Inflammatory macrophage treated with lipopolysaccharide for 4 hours (primary cell): ENCODE measurements around the gene GRAP.
"Not testable (repeated sequence)": the region's sequence is repeated elsewhere in the genome, so short reads cannot be mapped to it uniquely, and the experiment has no call there.

Source experiments
- DNase-seq: peaks from one replicate; pipeline ENCODE4 v3.0.0-alpha.2; 2020

Gene GRAP

DNA sequence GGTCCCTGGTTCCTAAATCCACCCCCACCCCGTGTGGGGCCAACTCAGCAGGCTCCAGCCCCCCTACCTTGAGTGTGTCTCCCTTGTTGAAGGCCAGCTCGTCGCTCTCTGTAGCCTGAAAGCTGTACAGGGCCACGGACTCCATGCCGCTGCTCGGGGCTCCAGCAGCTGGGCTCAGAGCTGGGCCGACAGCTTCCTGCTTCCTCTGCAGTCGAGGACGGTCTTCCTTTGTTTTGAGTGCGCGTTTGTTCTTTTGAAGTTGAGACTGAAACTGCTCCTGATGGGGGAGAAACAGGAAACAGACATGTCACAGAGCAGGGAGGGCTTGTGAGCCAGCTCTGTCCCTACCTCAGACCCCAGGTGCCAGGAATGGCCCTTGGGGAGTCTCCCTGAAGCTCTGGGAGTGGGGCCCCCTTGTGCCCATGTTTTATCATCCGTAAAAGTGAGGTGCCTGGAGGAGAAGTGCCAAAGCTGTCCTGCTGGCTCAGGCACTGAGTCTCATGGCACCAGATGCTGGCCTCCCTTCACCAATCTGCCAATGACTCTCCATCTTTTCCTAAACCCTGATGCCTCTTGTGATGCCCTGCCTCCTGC lies at the start of gene GRAP:
GRAP (minus strand) TSS at position 176 of the 594 bp plus-strand sequence; CDS start at position 145, 31 bp downstream.
- DNase-seq = not testable (repeated sequence)

DNA sequence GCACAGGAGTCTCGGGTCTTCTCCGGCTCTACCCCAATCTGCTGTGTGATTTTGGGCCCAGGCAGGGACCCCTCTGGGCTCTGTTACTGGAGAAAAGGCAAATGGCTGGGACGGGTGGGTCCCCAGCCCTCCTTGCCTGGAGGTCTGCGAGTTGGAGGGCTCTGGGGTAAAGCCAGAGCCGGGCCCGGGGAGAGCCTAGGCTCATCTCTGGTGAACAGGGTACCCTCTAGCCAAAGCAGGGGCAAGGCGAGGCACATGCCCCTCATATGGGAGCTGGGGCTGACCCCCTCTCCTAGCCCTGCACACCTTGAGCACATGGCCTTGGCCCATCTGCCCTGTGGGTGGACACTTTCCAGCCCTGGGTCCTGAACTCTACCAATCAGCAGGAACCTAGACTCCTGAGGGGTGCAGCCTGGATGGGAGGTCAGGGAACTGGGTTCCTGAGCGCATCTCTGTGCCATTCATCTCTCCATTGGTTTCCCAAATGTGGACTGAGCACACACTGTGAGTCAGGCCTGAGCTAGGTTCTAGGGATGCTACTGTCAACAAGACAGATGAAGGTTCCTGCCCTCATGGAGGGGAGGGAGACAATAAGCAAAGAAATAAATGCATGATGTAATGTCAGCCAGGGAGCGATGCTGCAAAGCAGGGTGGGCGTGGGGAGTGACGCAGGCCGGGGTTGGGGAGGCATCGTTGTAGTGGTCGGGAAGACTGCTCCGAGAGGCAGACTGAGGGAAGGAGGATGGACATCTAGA lies 47.1 kb upstream of the GRAP start:
- DNase-seq = not testable (repeated sequence)

GRCh38 chr17:19092737-19093683 lies 46.3 kb upstream of the GRAP start:
- DNase-seq = not testable (repeated sequence)

DNA sequence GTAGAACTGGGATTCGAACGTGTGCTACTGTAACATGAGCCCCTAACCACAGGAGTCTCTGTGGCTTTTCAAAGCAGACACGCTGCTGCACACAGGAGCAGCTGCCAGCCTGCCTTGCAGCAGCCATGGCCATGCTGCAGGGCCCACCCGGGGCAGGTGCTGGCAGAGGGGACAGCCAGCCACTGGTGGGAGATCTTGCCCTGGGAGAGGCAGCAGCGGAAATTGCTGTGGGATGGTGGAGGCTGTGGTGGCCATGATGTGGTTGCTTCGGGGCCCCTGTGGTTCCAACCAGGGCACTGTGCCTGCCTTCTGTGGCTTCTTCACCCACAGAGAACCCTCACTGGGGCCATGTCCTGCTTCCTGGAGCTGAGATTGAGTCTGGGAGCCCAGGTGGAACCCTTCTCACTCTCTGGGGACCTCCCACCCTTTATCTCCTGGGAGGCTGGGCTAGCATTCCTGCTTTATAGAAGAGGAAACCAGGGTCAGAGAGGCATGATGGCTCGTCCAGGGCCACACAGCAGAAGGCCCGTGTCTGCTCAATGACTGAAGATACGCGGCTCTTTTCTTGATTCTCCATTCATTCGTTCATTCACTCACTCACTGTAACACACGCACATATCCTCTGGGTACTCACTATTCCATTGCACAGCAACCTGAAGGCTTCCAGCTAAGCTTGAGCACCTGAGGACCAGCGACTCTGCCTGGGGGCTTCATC lies 43.5 kb upstream of the GRAP start:
- not testable (repeated sequence) for DNase-seq

DNA sequence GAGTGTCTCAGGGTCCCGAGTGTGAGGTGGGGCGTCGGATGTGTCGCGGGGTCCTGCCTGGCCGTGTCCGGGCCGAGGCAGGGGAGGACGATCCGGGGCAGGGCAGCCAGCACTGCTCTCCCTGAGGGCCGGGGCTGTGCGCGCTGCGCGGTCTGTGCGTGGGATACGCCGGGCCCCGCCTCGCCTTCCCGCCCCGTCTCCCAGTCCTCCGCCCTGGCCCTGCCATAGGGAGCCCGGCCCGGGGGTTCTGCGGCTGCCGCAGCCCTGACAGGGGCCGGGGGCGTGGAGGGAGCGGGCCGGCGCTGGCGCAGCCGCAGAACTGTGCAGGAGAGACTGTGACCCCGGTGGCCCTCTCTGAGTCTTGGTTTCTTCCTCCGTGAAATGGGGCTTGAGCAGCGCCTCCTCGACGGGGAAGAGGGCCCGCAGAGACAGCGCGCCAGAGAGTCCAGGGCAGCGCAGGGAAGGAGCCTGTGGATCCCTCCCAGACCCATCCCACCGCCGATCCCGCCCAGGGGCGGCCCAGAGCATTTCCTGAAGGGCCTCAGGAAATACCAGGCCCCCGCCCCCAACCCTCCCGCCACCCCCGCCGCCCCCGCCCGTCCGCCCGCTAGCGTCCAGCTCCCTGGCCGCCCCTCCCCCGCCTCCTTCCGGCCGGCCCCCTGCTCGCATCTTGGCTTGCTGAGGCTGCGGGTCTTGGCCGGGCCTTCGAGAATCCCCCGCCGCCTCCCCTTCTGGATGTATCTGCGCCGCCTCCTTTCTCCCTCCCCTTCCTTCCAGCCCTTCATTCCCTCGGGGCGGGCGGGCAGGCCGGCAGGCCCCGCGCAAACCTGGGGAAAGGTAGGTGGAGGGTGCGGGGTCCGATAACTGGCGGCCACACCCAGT lies 42.3 kb upstream of the GRAP start:
- not testable (repeated sequence) for DNase-seq

- not testable (repeated sequence) for DNase-seq
These were observed 30.6 kb upstream of the GRAP start for GRCh38 chr17:19077386-19077785.

GRCh38 chr17:19076398-19077192 lies 29.8 kb upstream of the GRAP start:
- not testable (repeated sequence) for DNase-seq

DNA sequence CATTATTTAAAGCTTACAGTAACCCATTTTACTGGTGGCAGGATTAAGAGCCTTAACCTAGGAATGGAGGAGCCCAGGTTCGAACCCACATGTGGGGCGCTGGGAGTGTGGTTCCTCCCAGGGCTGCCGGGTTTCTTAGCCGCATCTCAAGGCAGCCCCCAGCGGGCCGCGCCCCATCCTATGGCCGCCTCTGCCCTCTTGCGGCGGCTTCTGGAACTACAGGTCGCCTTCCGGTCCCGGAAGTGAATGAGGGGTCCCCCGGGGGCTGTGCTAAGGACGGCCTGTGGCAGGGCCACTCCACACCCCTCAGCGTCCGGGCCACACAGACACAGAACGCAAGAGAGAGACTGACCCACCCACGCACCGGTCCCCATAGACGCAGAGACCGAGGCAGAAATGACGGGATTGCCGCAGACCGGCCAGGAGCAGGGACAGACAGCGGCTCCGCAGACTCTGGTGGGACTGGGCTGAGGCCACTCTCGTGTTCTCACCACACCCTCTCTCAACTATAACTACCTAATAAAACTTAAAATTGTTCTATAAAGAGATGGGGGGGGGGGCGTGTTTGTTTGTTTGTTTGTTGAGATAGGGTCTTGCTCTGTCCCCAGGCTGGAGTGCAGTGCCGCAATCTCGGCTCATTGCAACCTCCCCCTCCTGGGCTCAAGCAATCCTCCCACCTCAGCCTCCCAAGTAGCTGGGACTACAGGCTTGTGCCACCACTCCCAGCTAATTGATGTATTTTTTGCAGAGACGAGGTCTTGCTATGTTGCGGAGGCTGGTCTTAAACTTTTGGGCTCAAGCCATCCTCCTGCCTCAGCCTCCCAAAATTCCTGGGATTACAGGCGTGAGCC lies 23.8 kb upstream of the GRAP start:
- DNase-seq = not testable (repeated sequence)

GRCh38 chr17:19064378-19064777 lies 17.6 kb upstream of the GRAP start:
- DNase-seq = not testable (repeated sequence)

DNA sequence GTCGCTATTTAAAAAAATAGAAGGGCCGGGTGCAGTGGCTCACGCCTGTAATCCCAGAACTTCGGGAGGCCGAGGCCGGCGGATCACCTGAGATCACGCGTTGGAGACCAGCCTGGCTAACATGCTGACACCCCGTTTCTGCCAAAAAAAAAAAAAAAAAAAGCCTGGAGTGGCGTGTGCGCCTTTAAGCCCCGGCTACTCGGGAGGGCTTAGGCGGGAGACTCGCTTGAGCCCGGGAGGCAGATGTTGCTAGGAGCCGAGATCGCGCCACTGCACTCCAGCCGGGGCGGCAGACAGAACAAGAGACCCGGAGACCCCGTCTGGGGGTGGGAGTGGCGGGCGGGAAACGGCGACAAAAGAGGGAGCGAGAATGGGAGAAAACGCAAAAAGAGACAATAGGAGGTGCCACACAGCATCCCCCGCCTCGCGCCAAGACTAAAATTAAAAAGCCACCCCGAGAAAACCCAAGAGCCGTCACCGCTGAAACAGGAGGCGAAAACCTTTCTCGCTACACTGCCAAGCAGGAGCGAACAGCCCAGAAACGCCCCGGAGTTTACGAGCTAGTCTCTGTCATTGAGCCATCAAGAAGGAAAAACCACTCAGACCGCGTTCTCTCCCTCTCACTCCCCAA lies 16.7 kb upstream of the GRAP start:
- not testable (repeated sequence) for DNase-seq

DNA sequence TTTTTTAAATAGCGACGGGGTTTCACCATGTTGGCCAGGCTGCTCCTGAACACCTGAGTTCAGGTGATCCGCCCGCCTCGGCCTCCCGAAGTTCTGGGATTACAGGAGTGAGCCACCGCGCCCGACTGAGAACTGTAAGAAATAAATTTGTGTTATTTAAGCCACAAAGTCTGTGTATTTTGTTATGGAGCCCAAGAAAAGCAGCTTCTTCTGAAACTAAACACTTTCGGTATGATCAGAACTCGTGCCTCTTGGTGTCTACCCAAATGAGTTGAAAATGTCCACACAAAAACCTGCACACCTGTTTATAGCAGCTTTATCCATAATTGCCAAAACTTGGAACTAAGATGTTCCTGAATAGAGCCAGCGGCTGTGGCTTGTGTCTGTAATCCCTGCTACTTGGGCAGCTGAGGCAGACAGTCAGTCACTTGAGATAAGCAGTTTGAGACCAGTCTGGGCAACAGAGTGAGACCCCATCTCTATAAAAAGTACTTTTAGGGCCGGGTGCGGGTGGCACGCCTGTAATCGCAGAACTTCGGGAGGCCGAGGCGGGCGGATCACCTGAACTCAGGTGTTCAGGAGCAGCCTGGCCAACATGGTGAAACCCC lies 16.1 kb upstream of the GRAP start:
- not testable (repeated sequence) for DNase-seq

- DNase-seq = not testable (repeated sequence)
These were observed 15.4 kb upstream of the GRAP start for GRCh38 chr17:19062009-19062717.

- DNase-seq = not testable (repeated sequence)
These were observed 8.7 kb upstream of the GRAP start for GRCh38 chr17:19055447-19055846.

DNA sequence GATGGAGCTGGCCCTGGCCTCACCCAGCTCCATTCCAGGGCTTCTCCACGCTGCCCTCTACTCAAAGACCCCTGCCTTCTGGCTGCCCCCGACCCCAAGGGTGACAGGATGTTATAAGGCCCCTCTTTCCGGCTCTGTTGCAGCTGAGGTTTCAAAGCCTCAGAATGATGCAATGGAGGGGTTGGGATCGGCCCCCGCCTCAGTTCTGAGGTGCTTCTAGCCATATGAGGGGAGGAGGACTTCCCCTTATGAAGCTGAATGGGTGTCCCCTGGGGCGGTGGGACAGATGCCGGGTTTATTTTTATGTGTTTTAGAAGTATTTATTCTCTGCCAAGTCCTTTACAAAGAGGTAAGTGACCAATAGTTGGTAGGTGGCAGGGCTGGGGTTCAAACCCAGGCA lies 2.1 kb upstream of the GRAP start:
- DNase-seq = not testable (repeated sequence)

- not testable (repeated sequence) for DNase-seq
These were observed 753 bp upstream of the GRAP start for GRCh38 chr17:19047510-19047909.

- DNase-seq = not testable (repeated sequence)
These were observed 2.1 kb downstream of the GRAP start for GRCh38 chr17:19044643-19045042.

GRCh38 chr17:19043032-19043431 lies 3.7 kb downstream of the GRAP start:
- DNase-seq = not testable (repeated sequence)

GRCh38 chr17:19042369-19042768 lies 4.4 kb downstream of the GRAP start:
- not testable (repeated sequence) for DNase-seq
